Hepatocyte (in vitro differentiated cells): ENCODE results near the gene TMPRSS9.

Source experiments
- CTCF ChIP-seq: fragments of 200-600 bp; sonication (generic); IDR thresholded peaks from 2 replicates; pipeline ENCODE4 v1.5.1; 2016; ENCODE audit warnings: antibody characterized with exemption, mild to moderate bottlenecking; ENCODE audit not compliant: poor library complexity
- EZH2 ChIP-seq: fragments of 200-600 bp; sonication (generic); IDR thresholded peaks from 2 replicates; pipeline ENCODE4 v1.6.1; 2016; ENCODE audit warnings: antibody characterized with exemption, mild to moderate bottlenecking, borderline replicate concordance
- EZH2phosphoT487 ChIP-seq: fragments of 200-600 bp; sonication (generic); IDR thresholded peaks from one replicate; pipeline ENCODE4 v1.6.1; 2018; ENCODE audit warnings: antibody characterized with exemption, mild to moderate bottlenecking, low read depth, moderate library complexity; ENCODE audit not compliant: unreplicated experiment, severe bottlenecking

GRCh38 chr19:2332341-2333026, 27.6 kb upstream of the TMPRSS9 start:
- no peak for TF ChIP-seq CTCF
- TF ChIP-seq EZH2 = no peak
- TF ChIP-seq EZH2phosphoT487 = no peak
